ENCODE data around the gene KRT1. TPM values are rescaled to one million over a fixed set of nuclear protein-coding genes. Genes with fewer than 3 reads are reported as not detected.

Gene KRT1
- total RNA-seq, 1 donor from 2014 or later, result not detected

DNA sequence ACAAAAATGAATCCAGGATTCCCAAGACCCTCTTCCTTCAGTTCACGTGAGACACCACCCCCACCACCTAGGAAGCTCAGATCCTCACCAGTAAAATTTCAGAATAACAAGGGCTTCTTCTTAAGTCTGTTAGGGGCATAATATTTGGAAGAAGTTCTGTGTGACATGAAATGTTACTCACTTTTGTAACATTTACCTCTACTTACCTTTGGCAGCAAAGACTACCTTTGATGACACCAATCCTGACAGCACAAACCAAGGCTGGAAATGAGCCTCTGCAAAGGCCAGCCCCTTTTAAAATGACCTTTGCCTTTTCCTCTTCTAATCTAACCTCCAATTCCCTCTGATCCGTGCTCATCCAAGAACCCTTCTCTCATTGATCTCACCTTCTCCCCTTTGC is 42.5 kb upstream of the KRT1 start:
- Mint-ChIP-seq H3K9me3 (no peaks in the 10 kb centered on the region), H3K36me3 (ENCODE audit: low read depth) (no peaks in the 10 kb centered on the region), H3K27ac (ENCODE audit: unreplicated experiment) (no peak overlapping the region), H3K4me3 (no peak overlapping the region), H3K4me1 (no peaks in the 10 kb centered on the region), H3K27me3 (ENCODE audit: low read depth) (peaks cover 39% of the 10 kb centered on the region)
- no peak for DNase-seq (ENCODE audit: low read depth, low spot score)
- TF ChIP-seq, protein P1, sequence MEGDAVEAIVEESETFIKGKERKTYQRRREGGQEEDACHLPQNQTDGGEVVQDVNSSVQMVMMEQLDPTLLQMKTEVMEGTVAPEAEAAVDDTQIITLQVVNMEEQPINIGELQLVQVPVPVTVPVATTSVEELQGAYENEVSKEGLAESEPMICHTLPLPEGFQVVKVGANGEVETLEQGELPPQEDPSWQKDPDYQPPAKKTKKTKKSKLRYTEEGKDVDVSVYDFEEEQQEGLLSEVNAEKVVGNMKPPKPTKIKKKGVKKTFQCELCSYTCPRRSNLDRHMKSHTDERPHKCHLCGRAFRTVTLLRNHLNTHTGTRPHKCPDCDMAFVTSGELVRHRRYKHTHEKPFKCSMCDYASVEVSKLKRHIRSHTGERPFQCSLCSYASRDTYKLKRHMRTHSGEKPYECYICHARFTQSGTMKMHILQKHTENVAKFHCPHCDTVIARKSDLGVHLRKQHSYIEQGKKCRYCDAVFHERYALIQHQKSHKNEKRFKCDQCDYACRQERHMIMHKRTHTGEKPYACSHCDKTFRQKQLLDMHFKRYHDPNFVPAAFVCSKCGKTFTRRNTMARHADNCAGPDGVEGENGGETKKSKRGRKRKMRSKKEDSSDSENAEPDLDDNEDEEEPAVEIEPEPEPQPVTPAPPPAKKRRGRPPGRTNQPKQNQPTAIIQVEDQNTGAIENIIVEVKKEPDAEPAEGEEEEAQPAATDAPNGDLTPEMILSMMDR (conservative IDR thresholded peaks at IDR 0.05), result no peak

- peaks cover 36% of the 10 kb centered on the region for H3K27me3 Mint-ChIP-seq (ENCODE audit: low read depth)
- H3K9me3 Mint-ChIP-seq, result no peaks in the 10 kb centered on the region
- TF ChIP-seq, protein P1 (conservative IDR thresholded peaks at IDR 0.05), result no peak
- no peaks in the 10 kb centered on the region for H3K4me1 Mint-ChIP-seq
- no peak overlapping the region for H3K4me3 Mint-ChIP-seq
- no peaks in the 10 kb centered on the region for H3K36me3 Mint-ChIP-seq (ENCODE audit: low read depth)
- DNase-seq (ENCODE audit: low read depth, low spot score), result no peak
- no peak overlapping the region for H3K27ac Mint-ChIP-seq (ENCODE audit: unreplicated experiment)
These were observed 41.7 kb upstream of the KRT1 start for GRCh38 chr12:52721838-52722470.

DNA sequence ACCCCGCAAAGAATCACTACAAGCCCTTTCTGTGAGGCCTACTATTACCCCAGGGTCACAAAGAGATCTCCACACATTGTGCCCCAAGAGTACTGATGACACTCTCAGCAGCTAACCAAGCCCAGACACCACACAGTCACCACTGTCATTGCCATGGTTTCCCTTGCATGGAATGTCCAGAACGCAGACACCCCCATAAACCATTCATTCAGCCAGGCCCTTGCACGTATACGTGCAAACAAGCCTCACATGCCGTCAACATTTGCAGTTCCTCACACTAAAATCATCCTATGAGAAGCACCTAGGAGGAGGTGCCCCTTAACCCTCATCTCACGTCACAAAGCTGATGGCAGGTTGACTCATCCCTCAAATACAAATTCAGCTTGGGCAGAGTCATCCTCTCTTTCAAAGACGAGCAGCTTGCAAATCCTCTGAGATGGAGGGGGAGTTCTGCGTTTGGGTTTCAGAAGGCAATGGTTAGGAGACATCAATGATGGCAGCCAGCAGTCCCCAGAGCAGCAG is 40.2 kb upstream of the KRT1 start:
- H3K27me3 Mint-ChIP-seq (ENCODE audit: low read depth), result peaks cover 39% of the 10 kb centered on the region
- H3K9me3 Mint-ChIP-seq, result no peaks in the 10 kb centered on the region
- peak overlapping the region; percentile 16 for H3K27ac Mint-ChIP-seq (ENCODE audit: unreplicated experiment)
- no peak for DNase-seq (ENCODE audit: low read depth, low spot score)
- H3K4me1 Mint-ChIP-seq, result no peaks in the 10 kb centered on the region
- no peak overlapping the region for H3K4me3 Mint-ChIP-seq
- no peaks in the 10 kb centered on the region for H3K36me3 Mint-ChIP-seq (ENCODE audit: low read depth)
- TF ChIP-seq, protein P1 (conservative IDR thresholded peaks at IDR 0.05), result no peak

DNA sequence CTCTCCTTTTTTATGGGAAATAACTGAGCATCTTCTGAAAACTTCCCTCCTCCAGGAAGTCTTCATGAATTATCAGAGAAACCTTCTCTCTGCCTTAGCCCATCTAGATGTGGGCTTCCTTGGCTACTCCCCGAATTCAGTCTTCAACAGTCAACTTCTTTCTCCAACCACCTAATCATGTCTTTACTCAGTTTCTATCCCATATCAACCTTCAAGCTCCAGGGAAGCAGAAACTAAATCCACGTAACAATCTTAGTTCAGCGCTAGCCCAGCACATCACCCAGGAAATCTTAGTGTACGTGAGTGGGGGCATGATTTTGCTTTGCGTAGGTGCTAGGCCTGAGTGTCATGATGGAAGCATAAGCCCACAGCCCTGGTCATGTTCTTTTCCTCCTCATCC is 35.9 kb upstream of the KRT1 start:
- TF ChIP-seq, protein P1 (conservative IDR thresholded peaks at IDR 0.05), result no peak
- no peak for DNase-seq (ENCODE audit: low read depth, low spot score)
- H3K27ac Mint-ChIP-seq (ENCODE audit: unreplicated experiment), result no peak overlapping the region
- H3K9me3 Mint-ChIP-seq, result no peaks in the 10 kb centered on the region
- H3K4me1 Mint-ChIP-seq, result peaks cover 12% of the 10 kb centered on the region
- H3K27me3 Mint-ChIP-seq (ENCODE audit: low read depth), result peaks cover 57% of the 10 kb centered on the region
- H3K36me3 Mint-ChIP-seq (ENCODE audit: low read depth), result no peaks in the 10 kb centered on the region
- H3K4me3 Mint-ChIP-seq, result no peak overlapping the region

DNA sequence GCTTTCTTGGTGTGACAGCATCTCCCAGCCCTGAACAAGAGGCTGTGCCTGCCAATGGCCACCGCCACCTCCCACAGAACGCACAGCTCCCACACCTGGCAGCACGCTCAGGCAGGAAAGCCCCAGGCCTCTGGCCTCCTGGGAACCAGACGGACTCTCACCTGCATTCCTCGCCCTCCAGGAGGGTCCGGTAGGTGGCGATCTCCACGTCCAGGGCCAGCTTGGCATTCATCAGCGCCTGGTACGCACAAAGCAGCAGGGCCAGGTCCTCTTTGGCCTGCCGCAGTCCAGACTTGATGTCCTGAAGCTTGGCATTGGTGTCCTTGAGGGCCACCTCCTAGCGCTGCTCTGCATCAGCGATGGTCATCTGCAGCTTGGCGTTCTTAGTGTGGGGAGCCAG is 35.2 kb upstream of the KRT1 start:
- Mint-ChIP-seq H3K4me1 (peaks cover 12% of the 10 kb centered on the region), H3K27ac (ENCODE audit: unreplicated experiment) (no peak overlapping the region), H3K9me3 (no peaks in the 10 kb centered on the region), H3K36me3 (ENCODE audit: low read depth) (no peaks in the 10 kb centered on the region), H3K27me3 (ENCODE audit: low read depth) (peaks cover 56% of the 10 kb centered on the region), H3K4me3 (peak overlapping the region; percentile 74)
- no peak for DNase-seq (ENCODE audit: low read depth, low spot score)
- TF ChIP-seq, protein P1 (conservative IDR thresholded peaks at IDR 0.05), result peak; percentile 24
